GM18498 (cell line): ENCODE data around the gene FMNL2.

Experiments
- ATAC-seq: cut with Tn5 transposase; IDR thresholded peaks from one replicate; pipeline ENCODE4 v1.9.1; 2021; ENCODE audit warnings: mild to moderate bottlenecking, moderate library complexity; ENCODE audit not compliant: unreplicated experiment

The FMNL2 gene

GRCh38 chr2:152488075-152488474, 153.1 kb downstream of the FMNL2 start:
- ATAC-seq: no peak

GRCh38 chr2:152489364-152489763, 154.4 kb downstream of the FMNL2 start:
- no peak for ATAC-seq

- no peak for ATAC-seq
Measured at GRCh38 chr2:152490686-152491455, 155.9 kb downstream of the FMNL2 start.

GRCh38 chr2:152492131-152492530, 157.2 kb downstream of the FMNL2 start:
- ATAC-seq: no peak

- no peak for ATAC-seq
Measured at GRCh38 chr2:152492911-152493310, 157.9 kb downstream of the FMNL2 start.

- no peak for ATAC-seq
Measured at GRCh38 chr2:152493417-152493816, 158.4 kb downstream of the FMNL2 start.

GRCh38 chr2:152493945-152494528, 159.1 kb downstream of the FMNL2 start:
- no peak for ATAC-seq

GRCh38 chr2:152496371-152496770, 161.4 kb downstream of the FMNL2 start:
- no peak for ATAC-seq

- peak; percentile 61 for ATAC-seq
Measured at GRCh38 chr2:152497481-152498052, 162.6 kb downstream of the FMNL2 start.

- ATAC-seq: peak; percentile 2
Measured at GRCh38 chr2:152499331-152499816, 164.4 kb downstream of the FMNL2 start.

- peak; percentile 59 for ATAC-seq
Measured at GRCh38 chr2:152499896-152500735, 165.1 kb downstream of the FMNL2 start.

- no peak for ATAC-seq
Measured at GRCh38 chr2:152500772-152501171, 165.8 kb downstream of the FMNL2 start.

- ATAC-seq: no peak
Measured at GRCh38 chr2:152501666-152502065, 166.7 kb downstream of the FMNL2 start.

GRCh38 chr2:152504618-152505017, 169.6 kb downstream of the FMNL2 start:
- no peak for ATAC-seq

- peak; percentile 58 for ATAC-seq
Measured at GRCh38 chr2:152505495-152505906, 170.5 kb downstream of the FMNL2 start.

- peak; percentile 75 for ATAC-seq
Measured at GRCh38 chr2:152506843-152507242, 171.9 kb downstream of the FMNL2 start.

GRCh38 chr2:152507907-152508306, 172.9 kb downstream of the FMNL2 start:
- ATAC-seq: no peak

GRCh38 chr2:152508446-152508845, 173.5 kb downstream of the FMNL2 start:
- ATAC-seq: no peak

- no peak for ATAC-seq
Measured at GRCh38 chr2:152509772-152510491, 175.0 kb downstream of the FMNL2 start.

GRCh38 chr2:152510621-152511020, 175.6 kb downstream of the FMNL2 start:
- ATAC-seq: no peak
